HG03060 (cell line): Measurements from ENCODE around the gene PTPRH.

ENCODE experiments used
- ATAC-seq: cut with Tn5 transposase; IDR thresholded peaks from one replicate; pipeline ENCODE4 v1.9.1; 2021; ENCODE audit warnings: low read depth, moderate number of reproducible peaks; ENCODE audit not compliant: unreplicated experiment

The PTPRH gene

DNA sequence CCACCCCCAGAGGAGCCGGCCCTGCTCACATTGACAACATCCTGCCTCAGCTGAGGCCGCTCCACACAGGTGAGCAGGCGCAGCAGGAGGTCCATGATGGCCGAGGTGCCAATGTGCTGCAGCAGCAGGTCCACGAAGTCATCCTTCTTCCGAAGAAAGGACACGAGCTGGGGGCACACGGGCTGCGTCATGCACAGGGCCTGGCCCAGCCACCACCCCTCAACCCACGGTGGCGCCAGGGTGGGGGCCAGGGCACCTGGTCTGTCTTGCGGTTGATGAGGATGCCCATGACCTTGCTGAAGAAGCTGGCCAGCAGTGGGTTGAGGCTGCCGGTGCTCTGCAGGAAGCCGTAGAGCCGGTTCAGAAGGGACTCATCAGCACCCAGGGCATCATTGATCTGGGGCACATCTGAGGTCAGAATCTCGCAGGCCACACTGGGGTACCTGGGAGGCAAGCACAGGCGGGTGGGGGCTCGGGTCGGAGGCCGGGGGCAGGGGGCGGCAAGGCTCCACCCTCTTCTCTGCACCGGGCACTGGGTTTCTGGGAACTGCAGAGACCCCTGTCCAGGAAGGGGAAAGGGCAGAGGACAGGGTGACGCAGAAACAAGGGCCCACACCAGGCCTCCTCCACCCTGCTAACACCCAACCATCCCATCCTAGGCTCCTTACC lies 36.1 kb upstream of the PTPRH start:
- no peak for ATAC-seq

- no peak for ATAC-seq
Observed at GRCh38 chr19:55244004-55244680, 34.8 kb upstream of the PTPRH start.

- ATAC-seq, result no peak
Observed at GRCh38 chr19:55242517-55242916, 33.2 kb upstream of the PTPRH start.

DNA sequence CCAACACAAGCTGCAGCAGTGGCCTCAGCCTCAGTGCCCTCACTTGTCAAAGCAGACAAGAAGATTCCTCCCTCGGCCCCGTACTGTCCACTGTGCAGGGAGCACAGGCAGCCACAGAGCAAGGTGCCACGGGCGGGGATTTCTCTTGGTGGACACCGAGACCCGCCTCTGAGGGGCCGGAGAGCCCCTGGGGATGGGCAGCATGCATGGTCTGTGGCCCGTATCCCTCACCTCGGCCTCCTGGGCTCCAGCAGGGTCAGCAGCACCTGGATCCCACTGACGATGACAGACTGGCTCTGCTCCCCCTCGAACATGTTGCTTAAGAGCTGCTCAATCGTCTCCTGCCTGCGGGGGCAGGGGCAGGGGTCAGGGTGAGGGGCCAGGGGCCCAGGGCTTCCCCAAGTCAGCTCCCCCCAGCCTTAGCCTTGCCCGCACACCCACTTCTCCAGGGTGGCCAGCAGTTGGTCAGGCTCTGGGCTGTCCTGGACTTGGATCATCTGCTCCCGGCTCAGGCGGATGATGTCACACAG lies 32.7 kb upstream of the PTPRH start:
- ATAC-seq, result no peak

DNA sequence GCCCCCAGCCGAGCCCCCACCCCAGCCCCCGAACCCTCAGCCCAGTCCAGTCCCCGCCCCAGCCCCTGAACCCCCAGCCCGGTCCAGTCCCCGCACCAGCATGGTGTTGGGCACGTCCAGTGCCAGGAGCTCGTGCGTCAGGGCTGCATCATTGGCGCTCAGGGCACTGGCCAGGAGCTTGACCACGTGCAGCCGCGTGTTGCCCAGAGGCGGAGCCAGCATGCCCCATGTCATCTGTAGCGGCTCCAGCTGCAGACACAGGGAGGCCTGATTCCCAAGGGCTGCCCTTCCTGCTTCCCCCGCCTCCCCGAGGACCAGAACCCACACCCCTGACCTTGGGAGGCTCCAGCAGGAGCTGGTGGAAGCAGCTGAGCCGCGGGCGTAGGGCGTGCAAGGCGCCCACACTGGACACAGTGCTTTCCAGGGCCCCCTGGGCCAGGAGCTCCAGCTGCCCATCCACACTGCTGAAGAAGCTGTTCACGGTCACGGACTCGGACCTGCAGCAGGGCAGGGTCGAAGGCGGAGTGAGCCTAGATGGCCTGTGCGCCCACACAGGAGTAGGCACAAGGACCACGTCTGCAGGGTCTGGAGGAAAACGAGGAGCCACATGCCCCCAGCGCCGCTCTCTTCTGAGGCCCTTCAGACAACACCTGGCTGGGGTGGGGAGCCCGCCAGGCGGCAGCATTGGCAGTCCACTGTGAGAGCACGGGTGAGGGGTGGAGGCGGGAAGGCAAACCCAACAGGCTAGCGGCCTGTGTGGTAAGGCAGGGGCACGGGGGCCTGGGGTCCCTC lies 32.0 kb upstream of the PTPRH start:
- no peak for ATAC-seq

DNA sequence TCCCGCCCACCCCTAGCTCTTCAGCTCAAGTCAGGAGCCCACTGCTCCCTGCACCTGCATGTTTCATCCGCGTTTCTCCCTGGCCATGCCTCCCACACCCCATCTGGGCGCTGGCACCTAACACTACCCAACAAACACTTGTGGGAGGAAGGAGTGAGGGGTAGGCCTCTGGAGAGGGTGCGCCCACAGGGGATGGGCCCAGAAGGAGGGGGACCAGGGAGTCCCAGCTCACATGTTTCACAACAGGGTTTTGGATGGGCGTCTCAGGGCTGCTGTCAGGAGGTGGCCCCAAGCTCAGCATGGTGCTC lies 31.4 kb upstream of the PTPRH start:
- no peak for ATAC-seq

DNA sequence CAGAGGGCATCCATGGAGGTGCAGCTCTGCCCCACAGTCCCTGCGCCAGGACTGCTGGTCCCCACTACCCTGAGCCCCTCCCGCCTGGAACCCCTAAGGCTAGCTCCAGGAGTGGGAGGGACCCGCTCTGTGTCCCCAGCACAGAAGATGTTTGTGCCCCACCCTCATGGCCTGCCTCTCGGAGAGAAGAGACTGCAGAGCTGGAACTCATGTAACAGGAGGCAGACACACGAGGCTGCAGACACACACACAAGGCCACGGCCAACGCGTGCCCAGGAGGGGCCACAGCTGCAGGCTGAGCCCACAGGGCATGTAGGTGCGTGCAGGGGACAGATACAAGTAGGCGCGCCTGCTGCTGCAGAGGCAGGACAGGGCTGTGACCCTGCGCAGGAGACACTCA lies 29.7 kb upstream of the PTPRH start:
- no peak for ATAC-seq

GRCh38 chr19:55238030-55238429 lies 28.7 kb upstream of the PTPRH start:
- ATAC-seq, result no peak

- no peak for ATAC-seq
Observed at GRCh38 chr19:55232986-55233385, 23.7 kb upstream of the PTPRH start.

- no peak for ATAC-seq
Observed at GRCh38 chr19:55232286-55232602, 22.9 kb upstream of the PTPRH start.

DNA sequence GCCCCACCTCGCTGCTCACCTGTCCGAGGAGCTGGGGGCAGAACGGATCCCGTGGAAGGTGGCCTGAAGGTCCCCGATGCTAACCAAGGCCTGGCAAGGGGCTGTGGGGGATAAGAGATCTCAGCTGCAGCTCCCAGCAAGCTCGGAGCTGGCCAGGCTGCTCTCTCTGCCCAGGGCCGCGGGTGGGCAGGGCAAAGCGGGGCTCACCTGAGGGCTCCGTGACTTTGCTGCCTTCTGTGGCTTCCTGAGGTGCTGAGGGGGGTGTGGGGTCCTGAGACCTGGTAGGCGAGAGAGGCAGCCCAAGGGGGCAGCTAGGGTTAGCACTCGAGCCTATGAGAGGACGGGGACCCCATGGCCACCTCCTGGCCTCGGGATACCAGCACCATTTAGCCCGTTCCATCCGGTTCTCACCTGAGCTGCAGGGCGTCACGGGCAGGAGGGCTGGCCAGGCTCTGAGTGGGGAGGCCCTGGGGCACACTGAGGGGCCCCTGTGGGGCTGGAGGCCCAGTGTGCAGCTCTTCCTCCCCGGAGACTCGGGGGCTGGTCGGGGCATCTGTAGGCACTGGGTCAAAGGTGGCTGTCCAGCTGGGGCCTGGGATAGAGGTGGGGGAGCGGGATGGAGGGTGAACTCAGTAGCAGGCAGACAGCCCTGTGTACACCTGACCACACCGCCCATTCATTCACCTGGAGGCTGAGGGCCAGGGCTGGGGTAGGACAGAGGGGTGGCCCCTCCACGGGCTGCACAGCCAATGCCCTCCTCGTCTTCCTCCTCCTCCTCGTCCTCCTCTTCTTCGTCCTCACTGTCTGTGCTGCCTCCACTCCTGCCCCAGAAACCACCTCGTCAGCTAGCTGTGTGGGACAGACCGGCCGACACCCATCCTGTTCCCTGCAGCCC lies 22.3 kb upstream of the PTPRH start:
- ATAC-seq, result no peak

GRCh38 chr19:55230780-55231179 lies 21.5 kb upstream of the PTPRH start:
- no peak for ATAC-seq

DNA sequence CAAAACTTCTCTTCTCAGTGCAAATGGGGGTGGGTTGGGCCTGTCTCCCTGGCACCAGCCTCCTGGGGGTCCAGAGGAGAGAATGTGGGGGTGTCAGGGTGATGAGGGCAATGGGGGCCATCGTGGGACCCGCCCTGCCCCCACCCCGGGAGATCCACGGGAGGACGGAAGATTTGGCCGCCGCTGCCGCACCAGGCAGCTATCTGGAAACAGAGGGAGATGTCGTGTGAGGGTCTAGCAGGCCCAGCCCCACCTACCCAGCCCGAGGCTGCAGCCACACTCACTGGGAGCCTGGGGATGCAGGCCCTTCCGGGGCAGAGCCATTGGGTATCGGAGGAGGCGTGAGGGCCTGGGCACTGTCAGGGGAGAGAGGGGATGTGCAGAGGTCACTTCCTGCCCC lies 21.0 kb upstream of the PTPRH start:
- ATAC-seq, result no peak

GRCh38 chr19:55229789-55230182 lies 20.5 kb upstream of the PTPRH start:
- ATAC-seq, result no peak

DNA sequence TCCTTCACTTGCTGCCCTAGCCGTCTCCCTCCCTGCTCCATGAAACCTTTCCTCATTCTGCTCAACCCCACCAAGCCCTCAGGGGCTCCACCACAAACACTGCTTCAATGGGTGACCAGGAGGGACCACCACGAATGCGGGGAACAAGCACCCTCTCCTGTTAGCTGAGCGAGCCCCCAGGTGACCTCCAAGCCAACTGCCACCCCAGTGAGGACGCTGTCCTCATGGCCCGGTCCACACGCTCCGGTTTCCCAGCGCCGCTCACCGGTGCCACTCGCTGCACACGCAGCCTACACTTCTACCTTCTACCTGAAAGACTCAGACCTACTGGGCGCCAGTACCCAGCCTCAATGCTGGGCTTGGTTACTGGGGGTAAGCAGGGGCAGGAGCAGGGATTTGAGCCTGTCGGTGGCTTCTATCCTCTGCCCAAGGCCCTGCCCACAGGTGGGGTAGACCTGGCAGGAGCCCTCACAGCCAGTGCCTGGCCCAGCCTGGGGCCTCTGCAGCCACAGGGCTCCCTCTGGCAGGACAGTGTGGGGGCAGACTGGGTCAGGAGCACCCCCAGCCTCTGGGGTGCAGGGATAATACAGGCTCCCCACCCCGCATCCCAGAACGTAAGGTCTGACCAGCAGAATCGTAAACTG lies 20.0 kb upstream of the PTPRH start:
- ATAC-seq, result no peak

DNA sequence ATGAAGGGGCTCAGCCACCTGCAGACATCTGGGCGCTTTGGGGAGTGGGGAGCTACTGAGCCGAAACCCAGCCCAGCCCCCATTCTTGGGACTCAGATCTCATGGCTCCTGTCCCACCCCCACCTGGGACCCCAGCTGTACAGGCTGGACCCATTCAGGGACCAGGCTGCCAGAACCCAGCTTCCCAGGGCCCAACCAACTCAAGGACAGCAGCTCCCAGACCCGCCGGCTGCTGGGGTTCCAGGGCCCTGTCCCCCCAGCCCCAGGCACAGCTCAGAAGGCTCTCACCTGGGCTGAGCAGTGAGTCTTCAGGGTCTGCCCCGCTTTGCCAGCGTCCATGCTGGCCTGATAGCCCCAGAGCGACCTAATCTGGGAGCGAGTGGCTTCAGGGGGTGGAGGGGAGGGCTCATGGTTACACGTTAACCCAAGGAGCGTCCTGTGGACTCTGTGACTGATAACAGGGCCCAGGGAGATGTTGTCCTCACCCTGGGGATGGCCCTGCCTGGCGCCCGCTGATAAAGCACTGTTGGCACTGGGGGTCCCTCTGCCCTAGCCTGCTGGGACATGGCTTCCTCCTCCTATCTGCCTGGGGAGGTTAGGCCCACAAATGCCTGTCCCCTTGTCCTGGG lies 19.2 kb upstream of the PTPRH start, which contains the start of gene TMEM86B:
Gene TMEM86B (minus strand): TSS at position 361 of the 629 bp plus-strand sequence. CDS start 22 bp downstream, at position 339.
- ATAC-seq, result no peak

DNA sequence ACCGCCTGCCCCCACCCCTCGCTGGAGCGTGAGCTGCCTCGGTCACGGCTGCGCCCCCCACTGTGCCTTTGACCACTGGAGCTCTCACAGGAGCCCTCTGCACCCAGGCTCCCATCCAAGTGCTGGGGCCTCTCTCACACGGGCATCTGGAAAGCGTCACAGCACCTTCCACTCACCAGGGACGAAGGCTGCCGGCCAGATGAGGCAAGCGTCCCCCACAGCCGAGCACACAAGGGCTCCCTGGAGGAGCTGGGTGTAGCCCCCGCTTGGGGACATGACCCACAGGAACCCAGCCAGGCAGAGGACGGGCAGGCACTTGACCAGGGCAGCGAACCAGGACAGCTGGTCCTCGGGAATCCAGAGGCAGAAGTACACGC lies 18.7 kb upstream of the PTPRH start:
- no peak for ATAC-seq

DNA sequence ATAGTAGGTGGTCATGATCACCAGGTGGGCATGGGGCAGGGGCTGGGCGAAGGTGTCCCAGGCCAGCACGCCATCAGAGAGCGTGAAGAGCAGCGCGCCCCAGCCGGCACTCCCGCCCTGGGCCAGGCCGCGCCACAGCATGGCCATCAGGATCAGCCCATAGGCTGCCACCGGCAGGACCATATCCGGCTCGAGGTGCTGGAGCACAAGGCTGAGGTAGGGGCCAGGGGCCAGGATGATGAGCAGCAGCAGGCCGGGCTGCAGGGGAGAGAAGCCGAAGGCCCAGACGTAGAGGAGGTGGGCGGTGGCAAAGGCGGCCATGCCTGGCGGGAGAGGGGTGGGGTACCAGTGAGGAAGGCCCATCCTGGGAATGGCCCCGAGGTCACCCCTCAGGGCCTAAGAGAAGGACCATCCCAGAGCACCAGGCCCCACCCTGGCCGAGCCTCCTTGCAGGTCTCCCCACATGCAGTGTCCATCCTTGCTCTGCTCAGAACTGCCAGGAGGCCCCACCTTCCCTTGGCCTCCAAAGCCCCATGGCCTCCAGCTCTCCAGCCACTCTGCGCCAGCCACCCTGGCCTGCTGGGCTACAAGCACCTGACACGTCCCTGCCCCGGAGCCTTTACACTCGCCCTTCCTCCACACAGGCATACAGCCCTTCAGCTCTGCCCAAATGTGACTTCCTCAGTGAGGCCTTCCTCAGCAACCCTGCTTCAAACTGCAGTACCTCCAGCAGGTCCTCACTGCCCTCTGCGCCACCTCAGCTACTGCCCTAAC lies 18.1 kb upstream of the PTPRH start:
- ATAC-seq, result no peak

DNA sequence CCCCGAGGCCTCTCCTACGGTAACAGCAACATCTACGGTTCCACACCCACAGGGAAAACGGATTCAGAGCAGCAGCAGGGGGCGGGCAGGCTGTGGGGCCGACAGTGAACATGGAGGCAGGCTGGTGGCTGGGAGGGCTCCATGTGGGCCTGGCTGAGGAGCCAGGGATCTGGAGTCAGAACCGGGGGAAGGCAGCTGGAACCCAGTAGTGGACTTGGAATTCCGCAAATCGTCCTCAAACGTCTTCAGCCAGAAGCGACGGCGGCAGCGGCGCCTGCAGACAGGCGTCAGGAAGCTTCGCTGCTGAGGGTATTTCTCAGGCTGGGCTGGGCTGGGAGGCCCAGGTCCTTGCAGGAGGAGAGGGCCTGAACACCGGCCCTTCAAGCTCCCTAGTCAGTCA lies 17.5 kb upstream of the PTPRH start:
- no peak for ATAC-seq
